Stimulated activated CD4-positive, alpha-beta T cell treated with anti-CD3 and anti-CD28 coated beads, Interleukin-4, amount 100 ng/mL, for 1 hour (primary cell): ENCODE results near the gene ADAMTS14.
"Not testable (repeated sequence)": the region's sequence is repeated elsewhere in the genome, so short reads cannot be mapped to it uniquely, and the experiment has no call there.

ENCODE experiments used
- DNase-seq: peaks from one replicate; pipeline ENCODE4 v3.0.0-alpha.2; 2020

The ADAMTS14 gene

DNA sequence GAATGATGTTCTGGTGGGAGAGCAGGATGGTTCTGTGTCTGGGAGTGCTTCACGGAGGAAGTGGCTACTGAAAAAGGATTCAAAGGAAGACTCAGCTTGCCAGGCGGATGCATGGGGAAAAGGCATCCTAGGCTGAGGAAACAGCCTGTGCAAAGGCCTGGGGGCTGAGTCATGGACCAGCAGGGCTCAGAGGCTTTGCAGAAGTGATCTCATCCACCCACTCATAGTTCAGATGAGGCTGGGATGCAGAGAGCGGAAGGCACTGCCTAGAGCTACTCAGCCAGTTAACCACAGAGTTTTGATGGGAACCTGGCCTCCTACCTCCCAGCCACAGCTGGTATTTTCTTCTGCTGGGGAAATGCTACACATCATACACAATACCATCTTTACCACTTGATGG is 15.8 kb upstream of the ADAMTS14 start:
- DNase-seq = peak; percentile 18

- no peak for DNase-seq
These were observed 15.3 kb upstream of the ADAMTS14 start for GRCh38 chr10:70657041-70657440.

- no peak for DNase-seq
These were observed 13.6 kb upstream of the ADAMTS14 start for GRCh38 chr10:70658582-70659136.

GRCh38 chr10:70659306-70659705 is 13.0 kb upstream of the ADAMTS14 start:
- DNase-seq = no peak

GRCh38 chr10:70660722-70661121 is 11.6 kb upstream of the ADAMTS14 start:
- DNase-seq = no peak

DNA sequence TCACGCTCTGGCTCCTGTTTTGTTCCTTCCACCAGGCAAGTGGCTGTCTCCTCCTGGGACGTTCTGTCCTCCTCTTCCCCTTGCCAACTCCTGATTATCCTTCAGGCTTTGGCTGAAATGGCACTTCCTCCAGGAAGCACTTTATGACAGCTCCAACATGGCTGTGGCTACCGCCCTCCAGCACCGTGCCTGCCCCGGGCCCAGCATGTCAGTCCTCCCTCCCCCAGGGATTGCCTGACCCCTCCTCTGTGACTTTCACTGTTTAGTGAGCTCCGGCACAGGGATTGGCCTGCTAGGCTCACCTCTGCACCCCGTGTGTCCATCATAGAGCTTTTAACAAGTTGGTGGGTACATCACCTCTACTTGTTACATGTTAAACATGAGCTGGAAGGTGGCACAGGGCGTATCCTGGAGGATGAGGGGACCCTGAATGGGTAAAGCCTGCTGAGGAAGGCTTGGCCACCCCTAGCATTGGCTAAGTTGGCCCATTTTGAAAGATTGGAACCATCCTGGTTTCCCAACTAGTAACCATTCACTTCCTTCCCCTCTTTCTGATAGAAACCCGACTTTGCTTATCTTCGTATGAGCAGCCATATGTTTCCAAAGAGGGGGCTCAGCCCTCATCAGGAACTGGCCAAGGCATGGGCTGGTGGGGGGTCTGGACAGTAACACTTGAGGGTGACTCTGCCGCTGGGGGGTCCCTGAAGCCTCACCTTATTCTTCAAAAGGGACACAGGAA is 10.5 kb upstream of the ADAMTS14 start:
- DNase-seq = no peak

DNA sequence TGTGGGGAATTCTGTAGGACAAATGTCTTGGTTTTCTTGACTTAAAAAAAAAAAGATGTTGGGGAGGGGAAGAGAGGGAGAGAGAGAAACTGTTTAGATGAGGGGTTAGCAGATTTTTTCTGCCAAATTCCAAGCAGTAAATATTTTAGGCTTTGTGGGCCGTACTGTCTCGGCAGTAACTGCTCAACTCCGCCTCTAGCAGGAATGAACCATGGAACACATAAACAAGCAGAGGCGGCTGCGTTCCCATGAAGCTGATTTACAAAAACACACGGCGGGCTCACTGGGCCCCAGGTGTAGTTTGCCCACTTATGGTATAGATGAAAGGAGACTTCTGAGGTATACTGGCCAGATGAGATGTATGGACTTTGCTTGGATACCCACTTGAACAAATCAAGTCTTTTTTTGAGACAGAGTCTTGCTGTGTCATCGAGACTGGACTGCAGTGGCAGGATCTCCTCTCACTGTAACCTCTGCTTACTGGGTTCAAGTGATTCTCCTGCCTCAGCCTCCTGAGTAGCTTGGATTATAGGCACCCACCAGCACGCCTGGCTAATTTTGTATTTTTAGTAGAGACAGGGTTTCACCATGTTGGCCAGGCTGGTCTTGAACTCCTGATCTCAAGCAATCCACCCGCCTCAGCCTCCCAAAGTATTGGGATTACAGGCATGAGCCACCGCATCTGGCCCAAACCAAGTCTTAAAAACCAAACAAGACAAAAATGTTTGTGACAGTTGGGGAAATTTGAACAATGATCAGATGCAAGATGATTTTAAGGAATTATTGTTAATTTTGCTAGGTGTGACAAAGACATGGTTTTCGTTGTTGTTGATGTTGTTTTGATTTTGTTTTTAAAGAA is 9.7 kb upstream of the ADAMTS14 start:
- no peak for DNase-seq

- DNase-seq = not testable (repeated sequence)
These were observed 8.6 kb upstream of the ADAMTS14 start for GRCh38 chr10:70663458-70664409.

DNA sequence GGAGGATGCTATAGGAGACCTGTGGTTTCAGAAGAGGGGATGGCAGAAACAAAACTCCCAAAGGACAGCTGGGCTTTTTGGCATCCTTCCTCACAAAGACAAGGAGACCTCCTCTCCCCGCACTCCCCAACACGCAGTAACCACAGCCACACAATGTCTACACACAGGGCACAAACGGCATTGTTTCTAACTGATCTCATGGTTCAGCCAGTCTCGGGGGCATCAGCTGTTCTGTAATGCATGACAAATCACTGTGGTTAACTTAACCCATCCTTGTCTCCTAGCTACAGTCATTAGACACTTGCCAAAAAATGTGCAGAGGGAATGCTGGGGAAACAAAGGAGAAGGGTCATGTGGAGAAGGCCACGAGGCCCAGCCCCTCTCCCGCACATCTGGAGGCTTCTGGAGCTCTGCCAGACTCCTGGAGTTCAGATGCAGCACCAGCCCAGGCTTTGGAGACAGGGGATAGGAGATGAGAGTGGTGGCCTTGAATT is 7.6 kb upstream of the ADAMTS14 start:
- DNase-seq = no peak

- no peak for DNase-seq
These were observed 5.1 kb upstream of the ADAMTS14 start for GRCh38 chr10:70666960-70667798.

DNA sequence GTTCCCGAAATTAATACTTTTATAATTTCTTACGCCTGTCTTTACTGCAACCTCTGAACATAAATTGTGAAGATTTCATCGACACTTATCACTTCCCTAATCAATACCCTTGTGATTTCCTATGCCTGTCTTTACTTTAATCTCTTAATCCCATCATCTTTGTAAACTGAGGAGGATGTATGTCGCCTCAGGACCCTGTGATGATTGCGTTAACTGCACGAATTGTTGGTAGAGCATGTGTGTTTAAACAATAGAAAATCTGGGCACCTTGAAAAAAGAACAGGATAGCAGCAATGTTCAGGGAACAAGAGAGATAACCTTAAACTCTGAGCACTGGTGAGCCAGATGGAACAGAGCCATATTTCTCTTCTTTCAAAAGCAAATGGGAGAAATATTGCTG is 4.5 kb upstream of the ADAMTS14 start:
- not testable (repeated sequence) for DNase-seq

- no peak for DNase-seq
These were observed 3.8 kb upstream of the ADAMTS14 start for GRCh38 chr10:70668454-70668970.

DNA sequence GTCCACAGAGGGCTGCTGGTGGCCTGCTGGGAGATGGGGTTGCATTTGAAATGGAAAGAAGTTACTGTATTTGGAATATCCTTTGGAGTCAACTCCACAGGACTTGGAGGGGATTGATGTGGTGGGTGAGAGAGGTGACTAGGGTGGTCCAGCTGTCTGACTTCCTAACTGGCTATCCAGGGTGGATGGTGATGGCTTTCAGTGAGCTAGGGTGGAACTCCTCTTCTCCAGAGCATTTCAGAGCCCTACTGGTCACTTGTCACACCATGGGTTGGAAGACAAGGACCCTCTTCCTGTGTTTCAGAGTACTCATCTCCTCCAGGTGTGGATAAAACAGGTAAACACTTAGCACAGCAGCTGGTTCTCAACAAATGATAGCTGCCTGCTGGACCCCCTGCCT is 3.3 kb upstream of the ADAMTS14 start:
- DNase-seq = no peak

GRCh38 chr10:70669732-70670317 is 2.5 kb upstream of the ADAMTS14 start:
- DNase-seq = no peak

GRCh38 chr10:70671619-70672164 is 614 bp upstream of the ADAMTS14 start:
- no peak for DNase-seq

- no peak for DNase-seq
These were observed 980 bp downstream of the ADAMTS14 start for GRCh38 chr10:70673043-70673928.

GRCh38 chr10:70673929-70674559 is 1.7 kb downstream of the ADAMTS14 start:
- no peak for DNase-seq

DNA sequence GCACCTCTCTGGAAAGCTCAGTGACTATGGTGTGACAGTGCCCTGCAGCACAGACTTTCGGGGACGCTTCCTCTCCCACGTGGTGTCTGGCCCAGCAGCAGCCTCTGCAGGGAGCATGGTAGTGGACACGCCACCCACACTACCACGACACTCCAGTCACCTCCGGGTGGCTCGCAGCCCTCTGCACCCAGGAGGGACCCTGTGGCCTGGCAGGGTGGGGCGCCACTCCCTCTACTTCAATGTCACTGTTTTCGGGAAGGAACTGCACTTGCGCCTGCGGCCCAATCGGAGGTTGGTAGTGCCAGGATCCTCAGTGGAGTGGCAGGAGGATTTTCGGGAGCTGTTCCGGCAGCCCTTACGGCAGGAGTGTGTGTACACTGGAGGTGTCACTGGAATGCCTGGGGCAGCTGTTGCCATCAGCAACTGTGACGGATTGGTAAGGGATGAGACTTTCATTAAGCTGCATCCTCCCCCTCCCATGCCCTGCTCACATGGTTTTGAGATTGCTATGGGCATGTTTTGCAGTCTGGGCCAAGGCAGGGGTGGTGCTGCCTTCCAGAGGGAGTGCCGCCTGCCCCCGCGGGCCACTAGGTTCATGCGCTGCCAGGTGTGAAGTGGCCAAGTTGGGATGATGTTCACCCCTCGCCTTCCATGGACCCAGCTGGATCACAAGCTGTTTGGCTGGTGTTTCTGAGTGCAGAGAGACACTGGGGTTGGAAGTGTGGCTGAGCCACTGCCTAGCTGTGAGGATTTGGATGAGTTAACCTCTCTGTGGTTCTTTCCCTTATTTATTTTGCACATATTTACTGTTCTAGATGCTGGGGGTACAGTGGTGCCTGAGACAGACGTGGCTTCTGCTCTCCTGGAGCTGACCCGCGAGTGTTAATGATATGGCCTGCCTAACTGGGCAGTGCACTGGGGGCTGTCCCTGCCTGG is 2.5 kb downstream of the ADAMTS14 start:
- no peak for DNase-seq
